ENCODE data around the gene SPDYE2B.
A peak's percentile ranks its signal among the peaks of the same experiment; 100 is the strongest.
"Not testable (repeated sequence)": the region's sequence is repeated elsewhere in the genome, so short reads cannot be mapped to it uniquely, and the experiment has no call there.

Gene SPDYE2B

DNA sequence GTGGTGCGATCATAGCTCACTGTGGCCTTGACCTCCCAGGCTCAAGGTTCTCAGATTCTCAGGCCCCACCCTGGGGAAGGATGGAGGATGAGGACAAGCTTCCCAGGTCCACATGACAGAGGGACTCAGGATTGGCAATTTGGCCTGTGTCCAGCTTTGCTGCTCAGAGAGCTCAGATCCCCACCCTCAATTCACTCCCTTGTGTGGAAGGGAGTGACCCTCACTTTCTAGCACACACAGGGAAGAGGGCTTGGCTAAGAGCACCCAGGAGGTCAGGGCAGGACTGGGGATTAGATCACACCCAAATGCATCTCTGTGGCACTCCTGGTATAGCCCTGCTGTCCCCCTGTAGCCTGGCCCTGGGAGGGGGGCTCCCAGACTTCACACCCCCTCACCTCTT lies 6.7 kb upstream of the SPDYE2B start:
- not testable (repeated sequence) for DNase-seq

- not testable (repeated sequence) for DNase-seq
Measured at GRCh38 chr7:102647813-102648212, 2.3 kb upstream of the SPDYE2B start.

DNA sequence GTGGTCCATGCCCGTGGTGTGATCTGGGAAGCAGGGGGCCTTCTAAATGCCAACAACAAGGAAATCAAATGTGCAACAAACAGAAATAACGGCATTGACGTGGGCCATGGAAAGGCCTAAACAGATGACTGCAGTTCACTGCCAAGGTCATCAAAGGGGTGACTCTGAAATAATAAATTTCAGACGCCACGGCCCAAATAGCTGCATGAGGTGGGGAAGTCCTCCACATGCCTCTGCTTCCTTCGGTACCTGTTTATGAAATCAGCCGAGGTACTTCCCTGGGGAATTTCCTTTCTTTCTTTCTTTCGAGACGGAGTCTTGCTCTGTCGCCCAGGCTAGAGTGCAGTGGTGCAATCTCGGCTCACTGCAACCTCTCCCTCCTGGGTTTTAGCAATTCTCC lies 14.6 kb downstream of the SPDYE2B start:
- DNase-seq = not testable (repeated sequence)

GRCh38 chr7:102666850-102667249 lies 16.7 kb downstream of the SPDYE2B start:
- DNase-seq = not testable (repeated sequence)

DNA sequence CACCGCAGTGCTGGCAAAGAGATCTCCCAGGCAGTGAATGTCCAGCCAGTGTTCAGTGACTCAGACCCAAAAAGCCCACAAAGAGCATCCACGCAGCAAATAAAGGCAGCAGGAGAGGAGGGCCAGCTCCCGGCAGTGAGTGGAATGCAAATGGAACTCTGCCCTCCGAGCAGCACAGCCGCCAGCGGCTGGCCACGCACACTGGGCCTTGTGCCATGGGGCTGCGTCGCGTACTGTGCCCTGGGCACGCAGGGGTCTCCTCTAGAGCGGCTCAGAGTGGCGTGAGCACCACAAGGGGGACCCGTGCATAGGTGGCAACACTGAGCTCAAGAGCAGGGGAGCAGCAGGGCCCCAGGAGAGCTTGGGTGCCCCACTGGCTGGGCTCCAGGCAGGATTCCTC lies 17.4 kb downstream of the SPDYE2B start:
- not testable (repeated sequence) for DNase-seq

DNA sequence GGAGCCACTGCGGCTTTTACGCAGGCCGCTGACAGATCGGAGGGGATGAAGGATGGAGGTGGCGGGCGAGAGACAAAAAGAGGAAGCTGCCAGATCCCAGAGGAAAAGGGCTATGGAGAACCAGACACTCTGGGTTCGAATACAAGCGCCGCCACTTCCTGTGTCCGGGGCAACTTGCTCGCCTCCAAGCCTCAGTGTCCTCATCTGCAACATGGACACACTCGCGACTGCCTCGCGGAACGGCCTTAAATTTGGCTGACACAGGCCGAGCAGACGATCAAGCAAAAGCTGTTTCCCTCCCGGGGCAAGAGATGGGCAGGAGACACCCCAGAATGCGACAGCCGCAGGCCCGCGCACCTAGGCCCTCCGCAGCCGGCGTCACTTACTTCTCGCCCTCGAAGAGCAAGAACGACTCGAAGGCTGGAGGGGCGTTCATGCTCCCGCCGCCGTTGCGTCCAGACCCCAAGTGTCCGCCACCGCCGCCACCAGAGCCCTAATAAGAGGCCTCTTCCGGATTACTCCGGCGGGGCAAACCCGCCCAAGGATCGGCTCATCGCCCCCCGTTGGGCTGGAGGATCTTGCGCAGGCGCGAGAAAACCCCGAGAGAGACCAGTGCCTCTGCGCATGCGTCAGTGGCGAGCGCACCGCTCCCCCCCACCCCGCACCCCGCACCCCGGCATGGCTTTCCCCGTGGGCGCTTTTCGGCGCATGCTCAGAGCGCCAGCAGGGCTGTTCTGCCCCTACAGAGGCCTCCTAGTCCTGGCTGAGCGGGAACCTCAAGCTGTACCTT lies 21.2 kb downstream of the SPDYE2B start, which contains the start of gene POLR2J2:
Gene POLR2J2, minus strand, starts transcription at position 498 of the 790 bp plus-strand sequence. Its CDS starts 62 bp downstream, at position 436.
- peak; percentile 88 for DNase-seq

DNA sequence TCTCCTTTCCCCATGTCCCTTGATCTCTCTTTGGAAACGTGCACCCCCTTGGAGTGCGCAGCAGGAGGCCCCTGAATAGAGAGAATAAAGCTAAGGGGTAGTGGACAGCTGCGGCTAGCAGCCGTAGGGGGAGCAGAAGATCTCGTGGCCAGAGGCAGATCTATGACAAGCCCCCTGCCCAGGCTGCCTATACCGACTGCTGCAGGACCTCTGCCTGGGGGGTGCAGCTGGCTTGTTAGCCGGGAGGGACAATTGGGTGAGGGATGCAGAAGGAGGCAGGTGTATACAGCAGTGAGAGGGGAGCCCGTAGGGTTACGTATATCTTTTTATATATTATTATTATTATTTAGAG lies 21.8 kb downstream of the SPDYE2B start:
- DNase-seq = not testable (repeated sequence)

DNA sequence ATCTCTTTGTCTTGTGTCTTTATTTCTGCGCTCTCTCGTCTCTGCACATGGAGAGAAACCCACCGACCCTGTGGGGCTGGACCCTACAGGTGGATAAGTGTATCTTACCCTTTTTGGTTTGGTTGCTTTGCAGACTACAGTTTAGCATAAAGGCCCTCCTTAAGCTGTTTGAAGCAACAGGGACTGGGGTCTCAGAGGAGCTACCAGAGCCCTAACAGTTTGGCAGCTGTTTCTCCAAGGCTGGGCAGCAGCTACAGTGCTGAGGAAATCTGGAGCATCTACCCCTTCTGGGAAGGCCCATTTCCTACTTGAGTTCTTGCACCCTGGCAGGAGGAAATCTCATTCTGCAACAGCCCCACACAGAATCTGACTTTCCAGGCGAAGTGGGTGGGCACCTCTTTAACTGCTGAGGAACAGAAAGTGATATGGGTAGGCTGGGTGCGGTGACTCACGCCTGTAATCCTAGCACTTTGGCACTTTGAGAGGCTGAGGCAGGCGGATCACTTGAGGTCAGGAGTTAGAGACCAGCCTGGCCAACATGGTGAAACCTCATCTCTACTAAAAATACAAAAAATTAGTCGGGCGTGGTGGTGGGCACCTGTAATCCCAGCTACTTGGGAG lies 23.4 kb downstream of the SPDYE2B start:
- not testable (repeated sequence) for DNase-seq

GRCh38 chr7:102675545-102675944 lies 25.4 kb downstream of the SPDYE2B start:
- not testable (repeated sequence) for DNase-seq

- DNase-seq = not testable (repeated sequence)
Measured at GRCh38 chr7:102680780-102681179, 30.7 kb downstream of the SPDYE2B start.

GRCh38 chr7:102682560-102682959 lies 32.4 kb downstream of the SPDYE2B start:
- not testable (repeated sequence) for DNase-seq

DNA sequence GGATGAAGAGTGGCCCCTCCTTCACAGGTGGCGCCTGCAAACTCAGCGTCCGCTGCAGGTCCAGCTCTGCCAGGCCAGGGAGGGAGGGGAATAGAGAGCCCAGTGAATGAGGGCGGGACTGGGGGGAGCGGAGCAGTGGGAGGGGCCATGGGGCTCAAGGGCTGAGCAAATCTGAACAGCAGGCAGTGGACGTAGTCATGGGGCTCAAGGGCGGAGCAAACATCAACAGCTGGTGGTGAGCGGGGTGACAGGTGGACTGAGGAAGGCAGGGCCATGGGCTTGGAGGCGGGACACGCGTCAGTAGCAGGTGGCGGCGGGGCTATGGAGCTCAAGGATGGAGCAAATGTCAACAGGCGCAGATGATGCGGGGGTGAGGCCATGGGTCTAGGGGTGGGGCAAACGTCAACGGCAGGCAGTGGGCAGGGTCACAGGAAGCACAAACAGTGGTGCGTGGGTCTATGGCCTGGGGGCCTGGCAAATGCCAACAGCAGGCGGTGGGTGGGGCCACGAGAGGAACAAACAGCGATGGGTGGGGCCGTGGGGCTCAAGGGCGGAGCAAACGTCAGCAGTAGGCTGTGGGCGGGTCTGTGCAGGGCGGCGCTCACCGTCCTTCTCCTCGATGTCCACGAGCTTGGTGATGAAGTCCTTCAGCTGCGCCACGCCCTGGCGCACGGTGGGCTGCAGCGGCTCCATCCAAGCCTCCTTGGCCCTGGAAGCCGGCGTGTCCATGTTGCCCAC lies 38.3 kb downstream of the SPDYE2B start:
- DNase-seq = not testable (repeated sequence)

- not testable (repeated sequence) for DNase-seq
Measured at GRCh38 chr7:102689436-102690282, 39.5 kb downstream of the SPDYE2B start.

GRCh38 chr7:102690602-102691001 lies 40.5 kb downstream of the SPDYE2B start:
- not testable (repeated sequence) for DNase-seq

DNA sequence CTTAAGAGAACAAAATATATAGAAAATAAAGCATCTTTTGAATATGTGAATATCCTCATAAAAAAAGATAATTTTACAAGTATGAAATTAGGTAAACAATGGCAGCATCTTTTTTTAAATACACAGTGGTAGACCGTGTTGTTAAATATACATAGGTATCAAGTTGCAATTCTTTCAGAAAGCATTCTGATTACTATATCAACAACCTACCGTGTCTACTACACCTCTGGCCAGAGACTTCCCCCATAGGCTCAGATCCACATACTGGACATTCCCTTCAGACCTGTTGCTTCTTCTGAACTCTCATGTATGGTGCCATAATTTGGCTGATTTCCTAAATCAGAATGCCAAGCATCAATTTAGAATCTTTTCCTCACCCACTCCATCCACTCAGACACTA lies 43.9 kb downstream of the SPDYE2B start:
- not testable (repeated sequence) for DNase-seq

DNA sequence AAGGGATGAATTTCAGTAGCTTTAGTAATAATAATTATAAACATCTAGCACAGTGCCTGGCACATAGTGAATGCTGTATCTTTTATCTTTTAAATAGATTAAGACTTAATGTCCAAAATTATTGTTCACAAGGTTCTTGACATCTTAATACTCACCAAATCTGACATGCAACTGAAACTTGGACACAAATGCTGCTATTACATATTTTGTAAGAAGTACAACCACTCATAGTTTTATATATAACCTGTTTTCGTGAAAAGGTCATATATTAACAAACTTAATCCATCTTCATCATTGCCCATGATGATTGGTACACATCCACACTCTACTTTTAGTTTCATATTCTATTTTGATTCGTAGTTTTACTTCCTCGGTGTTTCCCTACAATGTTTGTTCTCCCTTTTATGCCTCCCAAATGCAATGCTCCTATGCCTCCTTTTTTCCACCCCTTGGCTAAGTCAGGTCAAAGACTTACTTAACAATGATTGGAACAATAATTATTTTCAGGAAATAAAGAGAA lies 45.0 kb downstream of the SPDYE2B start:
- DNase-seq = not testable (repeated sequence)

DNA sequence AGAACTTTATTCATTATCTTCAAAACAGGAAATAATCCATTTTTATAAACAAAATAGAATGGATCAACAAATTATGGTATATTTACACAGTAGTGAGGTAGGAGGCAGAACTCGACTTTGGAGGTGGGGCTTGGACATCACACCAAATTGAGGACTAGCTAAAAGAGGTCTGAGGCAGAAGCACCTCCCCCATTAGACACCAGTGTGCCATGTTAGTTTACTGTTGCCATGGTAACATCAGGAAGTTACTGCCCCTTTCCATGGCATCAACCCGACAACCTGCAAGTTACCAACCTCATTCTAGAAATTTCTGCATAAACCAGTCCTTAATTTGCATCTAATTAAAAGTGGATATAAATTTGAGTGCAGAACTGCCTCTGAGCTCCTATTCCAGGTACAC lies 45.9 kb downstream of the SPDYE2B start:
- DNase-seq = not testable (repeated sequence)

DNA sequence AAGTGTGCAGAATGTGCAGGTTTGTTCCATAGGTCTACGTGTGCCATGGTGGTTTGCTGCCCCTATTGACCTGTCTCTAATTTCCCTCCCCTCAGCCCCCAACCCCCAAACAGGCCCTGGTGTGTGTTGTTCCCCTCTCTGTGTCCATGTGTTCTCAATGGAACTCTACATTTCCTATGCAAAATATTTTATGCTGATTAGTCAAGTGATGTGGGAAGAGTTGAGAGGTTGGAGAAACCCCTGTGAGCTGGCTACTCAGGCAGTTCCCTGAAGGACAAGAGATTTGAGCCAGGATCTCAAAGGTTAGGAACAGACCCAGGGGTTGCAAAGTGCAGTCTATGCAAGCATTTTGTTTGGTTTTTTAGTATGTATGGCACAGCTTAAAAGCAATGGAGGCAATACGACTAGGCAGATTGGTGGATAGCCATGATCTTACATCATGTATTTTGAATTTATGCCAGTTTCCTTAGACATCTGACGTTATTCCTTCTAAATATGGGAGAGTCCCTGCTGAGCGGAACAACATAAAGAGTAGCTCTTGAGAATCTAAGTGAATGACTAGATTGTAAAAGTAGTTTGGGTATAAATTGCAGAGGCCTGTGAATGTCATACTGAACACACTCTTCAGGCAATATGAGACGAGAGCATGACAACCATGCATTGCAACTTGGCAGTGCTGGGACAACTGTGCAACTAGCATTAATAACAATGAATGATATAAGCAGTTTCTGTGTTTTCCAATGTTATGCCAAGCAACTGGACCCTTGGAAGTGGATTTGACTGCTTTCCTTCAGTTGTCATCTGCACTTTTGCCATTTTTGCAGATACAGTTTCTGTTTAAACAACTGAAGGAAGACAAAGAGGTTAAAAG lies 47.8 kb downstream of the SPDYE2B start:
- not testable (repeated sequence) for DNase-seq

- DNase-seq = not testable (repeated sequence)
Measured at GRCh38 chr7:102698962-102699750, 49.0 kb downstream of the SPDYE2B start.

All from left hindlimb (tissue), 1 donor.